ENCODE measurements around the gene SDR39U1.

Gene SDR39U1

GRCh38 chr14:24417832-24418491 is 24.6 kb downstream of the SDR39U1 start:
- intact Hi-C loops (cut with DNase I): no loop called here
- peak in 4 of 42 donors; percentile 5 to 19 (median 10) for DNase-seq

GRCh38 chr14:24416932-24417619 is 25.5 kb downstream of the SDR39U1 start:
- DNase-seq: peak in 3 of 42 donors; percentile 1 to 25 (median 22)
- intact Hi-C loops (cut with DNase I): no loop called here

- DNase-seq: peak in 1 of 42 donors; percentile 2
- intact Hi-C loops (cut with DNase I): no loop called here
These were observed 26.2 kb downstream of the SDR39U1 start for GRCh38 chr14:24416254-24416931.

GRCh38 chr14:24415421-24416253 is 26.9 kb downstream of the SDR39U1 start:
- intact Hi-C loops (cut with DNase I): no loop called here
- peak in 1 of 42 donors; percentile 16 for DNase-seq

- intact Hi-C loops (cut with DNase I): no loop called here
- DNase-seq: peak in 1 of 42 donors; percentile 29
These were observed 27.7 kb downstream of the SDR39U1 start for GRCh38 chr14:24414732-24415420.

- intact Hi-C loops (cut with DNase I): no loop called here
- DNase-seq: no peak
These were observed 28.5 kb downstream of the SDR39U1 start for GRCh38 chr14:24414077-24414476.

- peak in 5 of 42 donors; percentile 16 to 36 (median 24) for DNase-seq
- intact Hi-C loops (cut with DNase I): no loop called here
These were observed 30.9 kb downstream of the SDR39U1 start for GRCh38 chr14:24411443-24412389.

GRCh38 chr14:24409956-24410355 is 32.6 kb downstream of the SDR39U1 start:
- peak in 1 of 42 donors; percentile 18 for DNase-seq
- intact Hi-C loops (cut with DNase I): no loop called here

- intact Hi-C loops (cut with DNase I): no loop called here
- peak in 1 of 42 donors; percentile 31 for DNase-seq
These were observed 33.4 kb downstream of the SDR39U1 start for GRCh38 chr14:24409192-24409591.

GRCh38 chr14:24408764-24409163 is 33.8 kb downstream of the SDR39U1 start:
- intact Hi-C loops (cut with DNase I): no loop called here

GRCh38 chr14:24407608-24408325 is 34.8 kb downstream of the SDR39U1 start:
- peak in 1 of 42 donors; percentile 16 for DNase-seq
- intact Hi-C loops (cut with DNase I): no loop called here

More at GRCh38 chr14:24408764-24409163, 33.8 kb downstream of the SDR39U1 start:
- peak in 1 of 42 donors; percentile 36 for DNase-seq

GRCh38 chr14:24406416-24406815 is 36.2 kb downstream of the SDR39U1 start:
- DNase-seq: peak in 1 of 42 donors; percentile 5
- intact Hi-C loops (cut with DNase I): no loop called here

GRCh38 chr14:24404814-24405213 is 37.8 kb downstream of the SDR39U1 start:
- intact Hi-C loops (cut with DNase I): no loop called here
- DNase-seq: no peak

- intact Hi-C loops (cut with DNase I): no loop called here
- DNase-seq: no peak
These were observed 39.1 kb downstream of the SDR39U1 start for GRCh38 chr14:24403294-24403998.

- intact Hi-C loops (cut with DNase I): no loop called here
- peak in 1 of 42 donors; percentile 12 for DNase-seq
These were observed 40.5 kb downstream of the SDR39U1 start for GRCh38 chr14:24401810-24402702.

Data from head of caudate nucleus (tissue), 42 donors.